Activated gamma-delta T cell treated with anti-CD3 and anti-CD28 coated beads, Interleukin-2, amount 50 U/mL, for 16 hours (primary cell): ENCODE measurements around the gene CAVIN2.

Experiments used
- DNase-seq: peaks from one replicate; pipeline ENCODE4 v3.0.0-alpha.2; 2020; ENCODE audit warnings: low read depth

Gene CAVIN2, protein sequence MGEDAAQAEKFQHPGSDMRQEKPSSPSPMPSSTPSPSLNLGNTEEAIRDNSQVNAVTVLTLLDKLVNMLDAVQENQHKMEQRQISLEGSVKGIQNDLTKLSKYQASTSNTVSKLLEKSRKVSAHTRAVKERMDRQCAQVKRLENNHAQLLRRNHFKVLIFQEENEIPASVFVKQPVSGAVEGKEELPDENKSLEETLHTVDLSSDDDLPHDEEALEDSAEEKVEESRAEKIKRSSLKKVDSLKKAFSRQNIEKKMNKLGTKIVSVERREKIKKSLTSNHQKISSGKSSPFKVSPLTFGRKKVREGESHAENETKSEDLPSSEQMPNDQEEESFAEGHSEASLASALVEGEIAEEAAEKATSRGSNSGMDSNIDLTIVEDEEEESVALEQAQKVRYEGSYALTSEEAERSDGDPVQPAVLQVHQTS

DNA sequence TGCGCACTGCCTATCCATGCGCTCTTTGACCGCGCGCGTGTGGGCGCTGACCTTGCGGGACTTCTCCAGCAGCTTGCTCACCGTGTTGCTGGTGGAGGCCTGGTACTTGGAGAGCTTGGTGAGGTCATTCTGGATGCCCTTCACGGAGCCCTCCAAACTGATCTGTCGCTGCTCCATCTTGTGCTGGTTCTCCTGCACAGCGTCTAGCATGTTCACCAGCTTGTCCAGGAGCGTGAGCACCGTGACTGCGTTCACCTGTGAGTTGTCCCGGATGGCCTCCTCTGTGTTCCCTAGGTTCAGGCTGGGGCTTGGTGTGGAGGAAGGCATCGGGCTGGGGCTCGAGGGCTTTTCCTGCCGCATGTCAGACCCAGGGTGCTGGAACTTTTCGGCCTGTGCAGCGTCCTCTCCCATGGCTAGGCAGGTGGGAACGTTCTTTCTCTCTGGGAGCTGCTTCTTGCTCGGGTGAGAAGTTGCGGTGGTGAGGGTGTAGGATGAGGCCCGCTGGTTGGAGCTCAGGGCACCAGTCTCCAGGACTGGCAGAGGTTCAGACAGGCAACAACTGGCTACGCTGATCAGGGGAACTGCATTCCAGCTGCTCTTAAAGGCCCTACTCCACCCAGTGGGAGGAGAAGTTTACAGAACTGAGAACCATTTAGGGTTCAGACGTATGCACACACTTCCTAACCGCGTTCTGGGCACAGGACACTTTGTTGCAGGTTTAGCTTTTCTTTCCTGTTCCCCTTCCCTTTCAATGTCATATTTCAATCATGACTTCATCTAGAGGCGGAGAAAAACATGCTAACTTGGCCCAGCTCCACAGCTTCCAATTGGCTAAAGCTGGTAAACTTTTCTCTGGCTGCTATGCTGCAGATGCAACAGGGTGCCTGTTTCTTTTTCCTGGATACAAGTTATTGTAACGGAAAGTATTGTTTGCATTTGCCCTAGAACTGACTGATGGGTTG is at the start of gene CAVIN2:
TSS of gene CAVIN2 (minus strand) at position 574 of the 962 bp plus-strand sequence. CDS start at position 411, 163 bp downstream.
- DNase-seq = no peak

DNA sequence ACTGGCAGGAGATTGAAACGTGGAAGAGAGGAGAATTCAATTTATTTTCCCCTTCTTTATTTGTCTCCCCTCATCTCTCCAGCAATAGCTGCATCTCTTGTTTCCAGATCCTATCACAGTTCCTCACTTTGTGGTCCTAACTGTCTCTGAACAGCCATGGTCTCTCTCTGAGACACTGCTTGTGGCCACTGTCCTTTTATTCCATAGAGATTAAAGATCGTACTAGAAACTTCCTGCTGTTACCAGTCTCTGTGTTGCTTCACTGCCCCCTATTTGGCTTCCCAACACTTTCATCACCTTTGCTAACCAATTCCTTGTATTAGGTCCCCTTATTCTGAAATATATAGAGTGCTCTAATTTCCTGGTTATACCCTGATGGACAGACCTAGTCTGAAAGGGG is 48.9 kb upstream of the CAVIN2 start:
- no peak for DNase-seq

DNA sequence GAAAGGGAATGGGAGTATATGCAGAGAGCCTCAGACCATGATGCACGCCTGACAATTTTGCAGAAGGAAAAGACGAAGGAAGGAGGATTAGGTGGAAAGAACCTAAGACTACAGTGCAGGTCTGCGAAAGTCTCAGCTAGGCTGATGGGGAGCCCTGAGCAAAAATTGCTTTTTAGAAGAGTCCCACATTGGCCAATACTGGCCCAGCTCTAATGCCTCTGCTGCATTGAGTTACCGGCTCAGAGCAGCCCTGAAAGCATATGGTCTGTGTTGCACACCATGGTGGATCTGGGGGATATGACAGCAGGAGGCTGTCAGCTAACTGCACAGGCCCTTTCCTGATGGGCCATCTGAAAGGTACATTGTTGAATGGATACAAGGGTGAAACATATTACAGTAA is 48.3 kb upstream of the CAVIN2 start:
- DNase-seq = no peak

DNA sequence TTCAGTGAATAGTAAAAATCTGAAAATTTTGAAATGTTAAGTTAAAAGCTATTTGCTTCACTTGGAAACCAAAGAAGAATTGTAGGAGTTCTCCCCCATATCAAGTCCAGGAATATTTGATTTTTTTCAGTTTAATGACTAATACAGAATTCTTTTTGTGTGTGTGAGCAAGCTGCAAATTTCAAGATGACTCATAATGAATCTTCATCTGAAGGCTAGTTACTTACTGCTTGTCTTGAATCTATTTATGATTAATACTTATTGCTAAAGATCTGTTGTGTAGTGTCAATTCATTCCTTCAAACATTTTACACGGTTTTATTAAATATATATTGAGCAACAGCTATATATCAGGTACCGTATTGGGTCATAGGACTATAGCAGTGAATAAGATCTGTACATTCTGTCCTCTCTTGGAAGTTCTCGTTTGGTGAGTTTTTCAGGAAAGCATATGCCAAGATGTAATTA is 47.8 kb upstream of the CAVIN2 start:
- DNase-seq = no peak

DNA sequence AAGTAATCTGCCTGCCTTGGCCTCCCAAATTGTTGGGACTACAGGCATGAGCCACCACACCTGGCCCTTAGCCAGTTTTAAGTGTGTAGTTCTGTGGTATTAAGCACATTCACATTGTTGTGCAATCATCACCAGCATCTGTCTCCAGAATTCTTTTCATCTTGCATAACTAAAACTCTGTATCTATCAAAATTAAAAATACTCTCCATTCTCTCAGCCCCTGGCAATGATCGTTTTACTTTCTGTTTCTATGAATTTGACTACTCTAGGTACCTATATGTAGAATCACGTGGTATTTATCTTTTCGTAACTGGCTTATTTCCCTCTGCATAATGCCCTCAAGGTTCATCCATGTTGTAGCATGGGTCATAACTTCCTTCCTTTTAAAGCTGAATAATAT is 45.5 kb upstream of the CAVIN2 start:
- DNase-seq = no peak

DNA sequence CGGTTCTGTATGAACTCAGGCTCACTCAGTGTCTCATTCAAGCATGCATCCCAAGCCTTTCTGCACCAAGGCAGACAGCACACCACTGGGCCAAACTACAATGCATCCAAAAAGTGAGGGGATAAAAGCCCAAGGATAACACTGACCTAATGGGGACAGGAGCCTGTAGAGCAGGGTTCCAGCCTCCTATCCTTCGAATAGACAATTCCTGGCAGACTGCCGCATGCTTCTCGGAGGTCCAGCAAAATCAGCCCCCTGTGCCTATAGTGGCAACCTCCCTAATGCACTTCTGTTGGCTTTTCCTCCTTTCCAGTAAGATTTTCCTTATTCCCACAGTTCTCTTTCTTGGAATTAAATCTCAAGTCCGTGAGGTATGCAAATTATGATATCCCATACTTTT is 44.8 kb upstream of the CAVIN2 start:
- DNase-seq = no peak

DNA sequence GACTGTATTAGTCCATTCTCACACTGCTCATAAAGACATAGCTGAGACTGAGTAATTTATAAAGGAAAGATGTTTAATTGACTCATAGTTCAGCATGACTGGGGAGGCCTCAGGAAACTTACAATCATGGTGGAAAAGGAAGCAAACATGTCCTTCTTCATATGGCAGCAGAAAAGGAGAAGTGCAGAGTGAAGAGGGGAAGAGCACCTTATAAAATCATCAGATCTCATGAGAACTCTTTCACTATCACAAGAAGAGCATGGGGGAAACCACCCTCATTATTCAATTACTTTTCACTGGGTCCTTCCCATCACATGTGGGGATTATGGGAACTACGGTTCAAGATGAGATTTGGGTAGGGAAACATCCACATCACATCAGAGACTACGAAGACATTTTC is 43.0 kb upstream of the CAVIN2 start:
- no peak for DNase-seq

DNA sequence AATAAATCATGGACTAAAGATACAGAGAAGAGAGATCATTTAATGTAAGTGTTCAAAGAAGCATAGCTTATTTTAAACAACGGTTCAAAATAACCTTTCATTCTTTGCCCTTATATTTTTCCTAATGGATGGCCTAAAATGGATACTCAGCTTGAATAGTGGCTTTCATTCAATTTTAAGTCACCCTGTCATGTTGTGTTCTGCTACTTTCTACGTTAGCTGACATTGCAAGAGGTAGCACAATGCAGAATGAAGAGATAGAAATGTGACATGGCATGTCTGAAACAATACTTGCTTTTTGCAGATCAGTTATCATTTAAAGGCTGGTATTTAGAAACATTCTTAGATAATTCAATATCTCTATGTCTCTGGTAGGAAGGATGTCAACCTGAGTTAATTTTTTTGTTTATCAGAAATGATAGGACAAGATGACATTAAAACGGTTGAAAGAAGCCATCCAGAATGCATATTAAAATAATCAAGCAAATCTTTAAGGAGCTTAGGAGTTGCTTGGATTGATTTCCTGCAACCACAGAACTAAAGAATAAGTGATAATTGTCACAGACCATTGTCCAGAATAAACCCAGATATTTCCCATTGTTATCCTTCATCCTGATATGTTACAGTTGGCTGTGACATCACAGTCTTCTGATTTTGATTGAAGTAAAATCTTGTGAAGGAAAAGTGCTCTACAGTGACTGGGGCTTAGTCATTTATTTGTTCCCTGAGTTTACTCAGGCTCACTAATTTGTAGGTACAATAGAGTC is 41.7 kb upstream of the CAVIN2 start:
- DNase-seq = no peak

DNA sequence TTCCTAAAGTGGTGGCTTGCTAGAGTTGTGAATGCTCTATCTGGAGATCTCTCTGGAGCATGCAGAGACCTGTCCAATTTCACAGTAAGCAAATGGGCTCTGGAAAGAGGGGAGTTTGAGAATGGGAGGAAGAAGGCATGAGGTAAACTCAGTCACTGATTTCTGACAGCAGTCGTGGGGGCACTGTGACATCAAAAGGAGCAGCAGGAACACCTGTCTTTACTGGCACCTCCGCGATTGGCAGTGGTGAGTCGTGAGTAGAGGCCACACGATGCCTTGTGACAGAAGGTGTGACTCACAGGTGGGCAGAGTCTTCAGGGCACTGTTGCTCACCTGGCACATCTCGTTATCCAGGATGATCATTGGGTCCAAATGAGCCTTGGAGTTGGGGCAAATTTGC is 38.8 kb upstream of the CAVIN2 start:
- DNase-seq = no peak

DNA sequence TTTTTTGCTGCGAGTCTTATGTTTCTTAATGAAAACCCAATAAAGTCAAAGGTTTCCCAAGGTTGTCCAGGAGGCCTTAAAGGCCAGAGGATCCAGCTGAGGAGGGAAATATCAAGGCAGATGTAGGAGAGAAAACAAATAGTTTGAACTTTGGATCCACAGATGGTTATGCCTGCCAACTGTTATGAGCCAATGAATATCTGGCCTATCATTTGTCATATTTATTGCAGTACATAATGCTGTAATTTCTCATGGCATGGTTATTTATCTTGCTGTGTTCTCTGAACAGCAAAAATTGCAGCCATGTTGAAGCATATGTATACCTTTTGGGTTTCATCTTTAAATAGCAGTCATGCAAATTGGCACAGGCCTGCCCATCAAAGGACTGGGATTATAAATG is 38.2 kb upstream of the CAVIN2 start:
- no peak for DNase-seq

DNA sequence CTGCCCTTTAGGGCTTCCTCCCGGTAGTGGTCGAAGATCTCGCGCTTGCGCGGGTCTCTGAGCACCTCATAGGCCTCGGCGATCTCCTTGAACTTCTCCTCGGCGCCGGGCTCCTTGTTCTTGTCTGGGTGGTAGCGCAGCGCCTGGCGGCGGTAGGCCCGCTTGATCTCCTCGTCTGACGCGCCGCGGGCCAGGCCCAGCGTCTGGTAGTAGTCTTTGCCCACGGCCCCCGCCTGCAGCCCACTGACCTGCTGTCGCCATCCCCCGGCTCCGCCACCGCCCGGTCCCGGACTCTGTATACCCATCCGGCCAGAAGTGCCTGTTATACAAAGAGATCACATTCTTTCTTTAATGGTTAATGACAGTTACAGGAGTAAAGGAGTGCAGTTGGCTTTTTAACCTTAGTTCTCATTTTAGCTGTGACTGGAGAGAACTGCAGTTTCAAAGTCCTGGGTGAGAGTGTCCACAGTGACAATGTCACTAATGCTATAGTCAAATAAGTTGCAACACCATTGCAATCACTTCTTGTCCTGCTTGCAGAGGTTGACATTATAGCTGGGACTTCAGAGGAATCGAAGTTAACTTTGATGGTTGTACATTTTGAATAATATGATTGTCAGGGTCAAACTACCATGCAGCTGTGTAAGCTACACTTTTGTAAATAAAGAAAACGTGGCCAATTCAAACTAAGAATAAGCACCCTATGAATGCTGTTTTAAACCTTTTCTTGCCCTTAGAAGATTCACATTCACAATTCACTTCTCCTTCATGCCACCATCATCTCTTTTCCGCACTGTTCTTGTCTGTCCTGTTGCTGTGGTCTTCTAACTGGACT is 35.3 kb upstream of the CAVIN2 start:
- no peak for DNase-seq

DNA sequence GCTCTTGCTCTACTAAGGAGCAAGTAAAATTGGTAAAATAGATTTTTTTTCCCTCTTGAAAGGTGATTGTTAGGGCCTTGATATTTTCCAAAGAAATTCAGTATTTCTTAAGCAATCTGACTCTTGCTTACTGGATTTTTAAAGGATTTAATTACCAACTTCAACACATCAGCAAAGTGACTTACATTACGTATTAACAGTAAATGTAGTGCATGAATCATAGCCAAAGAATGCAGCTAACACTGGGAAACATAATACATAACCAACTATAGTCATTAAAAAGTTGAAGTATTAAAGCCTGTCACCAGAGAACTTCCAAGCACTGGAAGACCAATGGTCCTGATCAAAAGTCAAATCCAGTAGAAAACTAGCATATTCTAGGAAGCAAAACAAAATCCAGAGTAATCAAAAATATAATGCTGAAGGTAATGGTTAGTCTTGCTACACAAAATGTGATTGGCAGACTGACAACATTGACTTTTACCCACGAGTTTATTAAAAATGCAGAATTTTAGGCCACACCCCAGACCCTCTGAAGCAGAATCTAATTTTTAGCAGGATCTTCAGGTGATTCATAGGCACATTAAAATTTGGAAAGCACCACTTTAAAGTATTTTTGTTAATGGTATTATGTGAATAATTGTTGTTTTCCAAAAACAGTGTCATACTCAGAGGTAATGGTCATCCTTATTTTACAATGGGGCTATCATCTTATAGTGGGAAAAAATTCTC is 31.8 kb upstream of the CAVIN2 start:
- DNase-seq = no peak

DNA sequence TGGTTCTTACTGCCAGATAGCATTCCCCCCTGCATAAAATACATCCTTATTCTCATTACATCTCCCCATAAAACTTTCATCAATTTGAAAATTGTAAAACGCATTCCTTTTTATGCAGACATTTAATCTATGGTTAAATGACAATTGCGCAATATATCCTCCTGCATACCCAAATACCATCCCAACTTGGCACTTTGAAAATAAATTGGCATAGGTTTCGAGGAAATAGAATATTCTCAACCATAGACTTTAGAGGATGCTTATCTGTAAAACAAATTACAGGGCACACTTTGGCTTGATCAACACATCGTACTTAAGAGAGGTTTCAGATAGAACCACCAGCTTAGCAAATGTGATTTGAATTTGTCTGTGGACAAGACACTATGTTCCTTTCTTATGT is 31.0 kb upstream of the CAVIN2 start:
- DNase-seq = no peak

DNA sequence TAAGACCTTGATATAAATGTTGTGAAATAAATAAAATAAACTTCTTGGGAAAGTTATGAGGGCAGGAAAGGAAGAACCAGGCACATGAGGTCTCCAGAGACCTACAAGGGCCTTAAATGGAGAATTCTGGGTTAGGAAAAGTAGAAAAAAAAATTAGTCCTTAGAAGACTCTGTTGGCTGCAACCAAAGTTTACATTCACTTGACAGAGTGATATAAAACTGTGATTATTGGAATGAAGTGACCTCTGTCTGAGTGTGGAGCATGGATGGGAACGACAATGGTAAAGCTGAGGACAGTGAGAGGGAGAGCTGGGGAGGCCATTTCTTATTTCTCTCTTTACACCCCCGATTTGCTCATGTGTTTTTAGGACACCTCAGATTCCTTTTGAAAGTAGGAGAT is 29.0 kb upstream of the CAVIN2 start:
- DNase-seq = no peak

DNA sequence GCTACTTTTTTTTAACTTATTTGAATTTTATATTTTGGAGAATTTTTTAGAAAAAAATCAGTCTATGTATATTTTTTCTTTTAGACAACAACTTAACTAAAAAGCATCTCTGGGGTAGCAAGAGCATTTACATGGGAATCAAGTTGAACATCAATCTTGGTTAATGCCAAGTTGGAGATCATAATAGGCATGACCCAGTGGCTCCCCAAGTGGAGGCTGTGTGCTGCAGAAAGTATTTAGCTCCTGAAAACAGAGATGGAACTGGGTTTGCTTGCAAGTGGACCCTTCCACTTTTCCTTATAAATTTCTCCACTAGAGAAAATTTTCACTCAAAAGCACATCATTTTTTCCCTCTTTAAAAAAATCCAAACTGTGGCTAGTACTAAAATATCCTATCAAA is 23.9 kb upstream of the CAVIN2 start:
- no peak for DNase-seq

DNA sequence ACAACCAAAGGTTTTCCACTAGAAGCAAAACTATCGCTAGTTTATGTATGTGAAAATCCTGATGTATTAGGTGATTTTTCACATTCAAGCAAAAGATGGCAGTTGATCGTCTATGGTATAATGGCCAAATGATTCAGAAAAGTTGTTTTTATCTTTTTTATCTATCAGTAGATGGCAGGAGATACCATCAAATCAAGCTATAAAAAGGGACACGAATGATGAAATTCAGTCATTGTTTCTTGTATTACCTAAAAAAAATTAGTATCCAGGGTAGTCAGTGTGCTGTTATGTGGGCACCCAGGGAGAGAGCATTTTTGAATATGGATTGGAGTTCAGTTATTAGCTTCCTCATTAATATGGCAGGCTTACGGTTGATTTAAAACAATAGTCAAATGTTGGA is 22.9 kb upstream of the CAVIN2 start:
- no peak for DNase-seq

DNA sequence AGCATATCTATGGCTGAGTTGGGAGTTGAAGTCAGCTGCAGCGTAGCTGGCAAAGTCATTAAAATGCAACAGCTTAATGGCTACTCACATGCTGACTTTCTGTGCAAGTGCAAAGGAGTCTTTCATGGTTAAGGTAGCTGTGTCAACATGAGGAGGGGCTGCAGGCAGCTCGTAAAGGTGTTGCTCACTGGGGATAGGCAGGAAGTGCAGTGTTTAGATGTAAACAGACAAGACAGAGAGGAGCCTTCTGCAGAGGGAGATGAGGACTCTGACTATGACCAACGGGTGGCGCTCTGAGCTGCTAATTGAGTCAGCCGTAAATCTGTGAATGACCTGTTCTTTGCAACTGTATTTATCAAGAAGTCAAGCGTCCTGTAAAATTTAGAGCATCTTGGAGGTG is 22.3 kb upstream of the CAVIN2 start:
- no peak for DNase-seq

DNA sequence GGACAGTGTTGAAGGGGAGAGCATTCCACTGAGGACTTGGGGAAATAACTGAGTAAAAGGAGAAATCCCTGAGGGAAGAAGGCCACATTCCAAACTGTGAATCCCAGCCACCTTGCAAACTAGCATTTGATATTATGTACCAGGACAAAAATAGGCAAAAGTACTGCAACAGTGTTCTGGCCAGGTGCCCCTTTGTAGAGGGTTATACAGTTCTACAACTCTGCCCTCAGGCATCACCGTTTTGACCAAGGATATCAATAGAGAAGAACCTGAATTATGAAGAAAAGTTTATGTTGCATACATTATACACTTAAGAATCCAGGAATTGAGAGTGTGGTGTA is 20.6 kb upstream of the CAVIN2 start:
- DNase-seq = no peak

DNA sequence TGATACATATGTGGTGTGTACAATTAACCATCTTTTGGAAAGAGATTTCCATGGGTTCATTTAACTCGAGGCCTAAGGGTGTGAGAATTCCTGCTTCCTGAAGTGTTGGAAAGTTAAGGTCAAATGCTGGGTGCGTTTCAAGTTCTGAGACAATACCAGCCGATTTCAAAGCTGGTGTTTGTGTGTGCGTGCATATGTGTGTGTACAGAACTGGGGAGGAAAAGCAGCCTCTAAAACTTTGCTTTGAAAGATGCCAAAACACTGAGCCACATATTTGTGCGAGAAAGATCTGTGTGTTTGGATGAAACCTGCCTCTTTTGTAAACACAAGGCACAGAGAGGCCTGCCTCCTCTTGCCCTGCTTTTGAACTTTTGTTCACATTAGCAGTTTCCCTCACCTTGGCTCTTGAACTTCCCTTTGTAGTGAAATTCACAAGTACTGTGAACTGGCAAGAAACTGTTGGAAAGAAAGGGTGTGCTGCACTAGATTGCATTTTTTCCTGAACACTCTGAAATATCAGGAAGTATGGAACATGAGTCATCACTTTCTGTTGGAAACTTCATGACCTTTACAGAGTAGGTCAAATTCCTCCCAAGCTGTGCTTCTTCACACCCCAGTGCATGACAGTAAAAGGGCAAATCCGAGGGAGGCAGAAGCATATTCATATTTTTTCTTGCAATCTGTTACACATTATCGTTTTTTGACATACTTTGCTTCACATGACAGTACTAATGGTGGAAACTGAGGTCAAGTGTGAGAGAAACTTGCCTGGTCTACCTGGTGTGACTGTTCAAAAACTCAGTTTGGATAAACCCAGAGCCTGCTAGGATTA is 20.0 kb upstream of the CAVIN2 start:
- no peak for DNase-seq

DNA sequence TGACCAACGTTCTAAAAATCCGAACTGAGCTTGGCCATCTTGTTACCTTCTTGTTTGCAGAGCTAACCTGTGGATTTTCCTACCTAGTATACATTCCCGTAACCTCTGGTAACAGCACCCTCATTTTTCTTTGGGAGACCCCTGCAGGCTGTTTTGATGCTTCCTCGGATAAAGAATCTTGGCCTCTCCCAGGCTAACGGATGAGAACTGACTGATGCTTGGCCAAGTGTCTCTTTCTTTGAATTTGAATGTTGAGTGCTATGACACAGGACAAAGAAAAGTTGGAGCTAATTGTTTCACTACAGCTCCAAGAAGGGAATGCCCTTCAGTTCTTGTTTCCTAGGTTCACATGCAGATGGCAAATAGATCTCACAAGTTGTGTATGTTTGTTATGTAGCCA is 19.3 kb upstream of the CAVIN2 start:
- no peak for DNase-seq
